ENCODE results near the gene C14orf180. TPM values are rescaled to one million over a fixed set of nuclear protein-coding genes. Genes with fewer than 3 reads are reported as not detected.

Gene C14orf180
- total RNA-seq (under 1 TPM in 5 of 7 donors, not detected in 2; 0.12 to 0.40 (median 0.13) TPM), polyA plus RNA-seq (under 1 TPM; 0.12 to 0.35 TPM)
- long read RNA-seq, donor 1, partial matches to known transcripts: 0 of 1 reads
- long read RNA-seq, donor 1, other reads (novel, unspliced or antisense): 0 of 1 reads
- long read RNA-seq, donor 2: 0 reads
- long read RNA-seq, donor 3: 0 reads

DNA sequence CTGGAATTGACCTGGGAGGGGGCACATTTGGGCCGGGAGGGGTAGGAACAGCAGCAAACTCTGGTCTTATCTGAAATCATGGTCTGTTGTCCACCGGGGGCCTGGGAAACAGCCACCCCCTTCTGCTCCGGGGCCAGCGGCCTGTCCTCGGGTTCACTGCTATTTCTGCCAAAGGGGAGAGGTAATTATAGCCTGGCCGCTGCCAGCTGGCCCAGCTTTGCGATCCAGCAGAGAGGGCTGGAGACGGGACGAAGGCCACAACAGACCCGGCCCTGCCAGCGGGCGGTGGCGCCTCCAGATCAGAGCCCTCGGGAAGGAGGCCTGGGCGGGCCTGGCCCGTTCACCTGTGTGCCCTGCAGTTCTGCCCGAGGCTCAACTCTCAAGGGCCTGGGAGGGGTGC lies at the start of gene C14orf180:
TSS of gene C14orf180 (plus strand) at position 258 of the 400 bp plus-strand sequence. CDS start 6,667 bp downstream, outside the sequence.
- Histone ChIP-seq H3K27me3 (no peaks in the 10 kb centered on the region), H3K27ac (no peak within 1 kb of the TSS), H3K4me1 (ENCODE audit: insufficient read depth) (no peaks in the 10 kb centered on the region), H3K4me3 (no peak within 1 kb of the TSS), H3K36me3 (no peaks in the 10 kb centered on the region), H3K9me3 (no peaks in the 10 kb centered on the region)
- intact Hi-C loops (cut with DNase I): no loop called here
- WGBS, 3 donors: 59 to 70% (median 64%) methylated on average over 16 to 17 of the region's 17 CpGs
- no peak for DNase-seq
- TF ChIP-seq CTCF (IDR thresholded peaks at IDR 0.05): no peak
- no peak for TF ChIP-seq POLR2A (IDR thresholded peaks at IDR 0.05)
- no peak for TF ChIP-seq EP300 (IDR thresholded peaks at IDR 0.05)

- H3K27ac ChIP-seq: no peak overlapping the region
- TF ChIP-seq CTCF (IDR thresholded peaks at IDR 0.05) (no peak), POLR2A (IDR thresholded peaks at IDR 0.05) (no peak), EP300 (IDR thresholded peaks at IDR 0.05) (no peak)
- H3K4me1 ChIP-seq (ENCODE audit: insufficient read depth): no peaks in the 10 kb centered on the region
- intact Hi-C loops (cut with DNase I): no loop called here
- H3K36me3 ChIP-seq: no peaks in the 10 kb centered on the region
- H3K4me3 ChIP-seq: no peak overlapping the region
- DNase-seq: no peak
- no peaks in the 10 kb centered on the region for H3K9me3 ChIP-seq
- no peaks in the 10 kb centered on the region for H3K27me3 ChIP-seq
- whole genome bisulfite sequencing, 3 donors: 75 to 82% (median 76%) methylated on average over 10 of the region's 10 CpGs
Measured at GRCh38 chr14:104530646-104531045, 48.9 kb upstream of the C14orf180 start.

DNA sequence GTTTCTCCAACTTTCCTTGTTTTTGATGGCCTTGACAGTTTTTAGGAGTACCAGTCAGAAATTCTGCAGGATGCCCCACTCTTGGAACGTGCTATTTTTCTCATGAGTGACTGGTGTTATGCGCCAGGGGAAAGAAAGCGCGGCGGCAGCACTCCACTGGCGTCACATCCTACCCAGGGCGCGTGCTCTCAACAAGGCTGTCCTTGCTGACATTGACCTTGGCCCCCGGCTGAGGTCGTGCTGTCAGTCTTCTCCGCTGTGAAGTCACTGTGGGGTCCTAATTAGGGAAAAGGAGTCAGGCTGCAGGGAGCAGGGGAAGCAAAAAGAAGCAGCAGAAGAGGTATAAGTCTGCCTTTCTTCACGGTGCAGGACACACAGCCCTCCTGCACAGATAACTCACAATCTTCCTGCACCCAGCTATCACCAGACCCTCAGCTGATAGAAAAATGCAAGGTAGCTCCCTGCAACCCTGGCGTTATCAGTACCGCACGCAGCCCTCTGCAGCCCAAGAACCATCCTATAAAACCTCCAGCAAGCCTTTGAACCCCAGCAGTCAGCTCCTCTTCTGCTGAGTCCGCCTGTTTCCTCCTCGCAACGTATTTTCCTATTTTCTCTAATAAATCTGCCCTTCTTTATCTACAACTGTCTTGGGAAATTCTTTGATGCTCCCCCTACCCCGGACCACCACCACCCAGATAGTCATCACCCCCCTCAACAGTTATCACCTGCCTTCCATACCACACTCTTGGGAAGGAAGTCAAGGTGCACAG lies 48.0 kb upstream of the C14orf180 start:
- no peaks in the 10 kb centered on the region for H3K27me3 ChIP-seq
- 22 to 43% (median 25%) methylated on average over 19 of the region's 19 CpGs for WGBS, 3 donors
- H3K4me3 ChIP-seq: no peak overlapping the region
- no peak overlapping the region for H3K27ac ChIP-seq
- no peaks in the 10 kb centered on the region for H3K9me3 ChIP-seq
- H3K36me3 ChIP-seq: no peaks in the 10 kb centered on the region
- intact Hi-C loops (cut with DNase I): no loop called here
- TF ChIP-seq CTCF (IDR thresholded peaks at IDR 0.05) (no peak), EP300 (IDR thresholded peaks at IDR 0.05) (no peak), POLR2A (IDR thresholded peaks at IDR 0.05) (no peak)
- no peak for DNase-seq
- no peaks in the 10 kb centered on the region for H3K4me1 ChIP-seq (ENCODE audit: insufficient read depth)

- 61 to 74% (median 63%) methylated on average over 3 of the region's 3 CpGs for WGBS, 3 donors
- DNase-seq: no peak
- no peaks in the 10 kb centered on the region for H3K27me3 ChIP-seq
- no peak overlapping the region for H3K27ac ChIP-seq
- no peak overlapping the region for H3K4me3 ChIP-seq
- intact Hi-C loops (cut with DNase I): no loop called here
- no peaks in the 10 kb centered on the region for H3K36me3 ChIP-seq
- H3K9me3 ChIP-seq: no peaks in the 10 kb centered on the region
- H3K4me1 ChIP-seq (ENCODE audit: insufficient read depth): no peaks in the 10 kb centered on the region
- TF ChIP-seq EP300 (IDR thresholded peaks at IDR 0.05) (no peak), POLR2A (IDR thresholded peaks at IDR 0.05) (no peak), CTCF (IDR thresholded peaks at IDR 0.05) (no peak)
Measured at GRCh38 chr14:104532191-104532555, 47.4 kb upstream of the C14orf180 start.

All from ovary (tissue), 10 donors.